Mucosa of descending colon (tissue), 3 donors: Measurements from ENCODE around the gene TIMP3. TPM values are rescaled to one million over a fixed set of nuclear protein-coding genes. Genes with fewer than 3 reads are reported as not detected.
A peak's percentile ranks its signal among the peaks of the same experiment; 100 is the strongest.

Experiments used
- ATAC-seq: fragments of 200-7000 bp; cut with Tn5 transposase; one replicate; pipeline ENCODE4 v1.9.1; 2020; ENCODE audit warnings: mild to moderate bottlenecking, moderate library complexity
- DNase-seq, 3 donors: peaks; one replicate each; pipeline ENCODE4 v3.0.0-alpha.2; 2020
- H3K36me3 ChIP-seq: fragments of 200-600 bp; one replicate; pipeline ENCODE4 v1.8.0; 2021; ENCODE audit warnings: low read depth, mild to moderate bottlenecking
- H3K4me1 ChIP-seq: fragments of 200-600 bp; one replicate; pipeline ENCODE4 v1.8.0; 2021; ENCODE audit warnings: low read depth, mild to moderate bottlenecking
- H3K4me3 ChIP-seq: fragments of 200-600 bp; one replicate; pipeline ENCODE4 v1.8.0; 2021; ENCODE audit warnings: mild to moderate bottlenecking
- H3K9me3 ChIP-seq: fragments of 200-600 bp; one replicate; pipeline ENCODE4 v1.8.0; 2021; ENCODE audit warnings: mild to moderate bottlenecking
- intact Hi-C, 2 donors: fragments of 100-400 bp; cut with DNase I in 1 of 2; cut with micrococcal nuclease in 1 of 2; formaldehyde crosslinking; loops; one replicate each; pipeline versions ENCODE4 v1.11.0 to v1.11.1; 2022; cut with DNase I, micrococcal nuclease
- total RNA-seq, 3 donors: library from RNA; stranded (reverse); fragmentation: NEBNext Ultra II Directional in 2 of 3; extraction: Animal tissue kit (Norgen Biotek cat#: 25700) in 2 of 3; gene quantifications; one replicate each; pipeline versions ENCODE4 v1.2.1 to v1.2.4, GENCODE V29; 2021 to 2023
- TF ChIP-seq, protein P1 (sequence below): fragments of 200-600 bp; IDR thresholded peaks from one replicate; pipeline ENCODE4 v1.8.0; 2022; ENCODE audit warnings: antibody characterized with exemption, mild to moderate bottlenecking
- donor health status: DM: no; HTN: no; CAD: no; lungs with moderate emphysema.
- donor health status: DM: no; HTN: no; CAD: no.
- donor health status: DM: no; HTN: yes; CAD: no.

TIMP3 gene
- total RNA-seq, 3 donors from 2014 or later: 14.4 to 193 (median 49.1) TPM

DNA sequence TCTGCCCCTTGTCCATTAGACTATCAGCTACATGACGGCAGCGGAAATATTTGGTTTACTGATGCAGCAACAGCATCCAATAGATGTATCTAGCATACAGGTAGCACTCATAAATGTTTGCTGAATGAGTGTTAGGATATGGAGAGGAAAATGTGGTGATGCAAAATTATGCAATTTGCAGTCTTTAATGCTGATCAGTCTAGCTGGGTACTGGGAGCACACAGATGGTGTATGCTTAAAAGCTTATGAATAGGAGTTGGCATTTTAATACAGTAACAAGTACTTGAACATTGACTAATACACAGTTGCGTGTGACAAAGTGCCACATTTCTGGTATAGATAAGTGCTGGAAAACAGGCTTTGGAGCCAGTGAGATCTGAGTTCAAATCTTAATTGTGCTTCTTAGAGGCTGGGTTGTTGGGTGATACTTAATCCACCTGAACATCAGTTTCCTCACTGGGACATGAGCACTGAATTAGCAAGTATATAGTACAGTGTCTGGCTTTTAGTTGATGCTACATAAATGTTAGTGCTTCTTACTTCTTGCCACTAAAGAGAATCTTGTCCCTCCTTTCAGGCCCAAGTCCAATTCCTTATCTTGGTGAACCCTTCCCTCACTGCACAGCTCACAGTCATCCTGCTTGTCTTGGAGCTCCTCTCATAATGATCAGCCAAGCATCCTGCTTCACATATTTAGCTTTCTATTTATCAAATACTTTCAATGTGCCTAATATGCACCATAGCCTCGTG, 99.6 kb downstream of the TIMP3 start:
- H3K36me3 ChIP-seq: no peaks in the 10 kb centered on the region
- TF ChIP-seq, protein P1, sequence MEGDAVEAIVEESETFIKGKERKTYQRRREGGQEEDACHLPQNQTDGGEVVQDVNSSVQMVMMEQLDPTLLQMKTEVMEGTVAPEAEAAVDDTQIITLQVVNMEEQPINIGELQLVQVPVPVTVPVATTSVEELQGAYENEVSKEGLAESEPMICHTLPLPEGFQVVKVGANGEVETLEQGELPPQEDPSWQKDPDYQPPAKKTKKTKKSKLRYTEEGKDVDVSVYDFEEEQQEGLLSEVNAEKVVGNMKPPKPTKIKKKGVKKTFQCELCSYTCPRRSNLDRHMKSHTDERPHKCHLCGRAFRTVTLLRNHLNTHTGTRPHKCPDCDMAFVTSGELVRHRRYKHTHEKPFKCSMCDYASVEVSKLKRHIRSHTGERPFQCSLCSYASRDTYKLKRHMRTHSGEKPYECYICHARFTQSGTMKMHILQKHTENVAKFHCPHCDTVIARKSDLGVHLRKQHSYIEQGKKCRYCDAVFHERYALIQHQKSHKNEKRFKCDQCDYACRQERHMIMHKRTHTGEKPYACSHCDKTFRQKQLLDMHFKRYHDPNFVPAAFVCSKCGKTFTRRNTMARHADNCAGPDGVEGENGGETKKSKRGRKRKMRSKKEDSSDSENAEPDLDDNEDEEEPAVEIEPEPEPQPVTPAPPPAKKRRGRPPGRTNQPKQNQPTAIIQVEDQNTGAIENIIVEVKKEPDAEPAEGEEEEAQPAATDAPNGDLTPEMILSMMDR: no peak
- no peak for ATAC-seq
- no peaks in the 10 kb centered on the region for H3K9me3 ChIP-seq
- no peak overlapping the region for H3K4me3 ChIP-seq
- intact Hi-C loops: no loop called here
- DNase-seq: no peak
- H3K4me1 ChIP-seq: no peaks in the 10 kb centered on the region

DNA sequence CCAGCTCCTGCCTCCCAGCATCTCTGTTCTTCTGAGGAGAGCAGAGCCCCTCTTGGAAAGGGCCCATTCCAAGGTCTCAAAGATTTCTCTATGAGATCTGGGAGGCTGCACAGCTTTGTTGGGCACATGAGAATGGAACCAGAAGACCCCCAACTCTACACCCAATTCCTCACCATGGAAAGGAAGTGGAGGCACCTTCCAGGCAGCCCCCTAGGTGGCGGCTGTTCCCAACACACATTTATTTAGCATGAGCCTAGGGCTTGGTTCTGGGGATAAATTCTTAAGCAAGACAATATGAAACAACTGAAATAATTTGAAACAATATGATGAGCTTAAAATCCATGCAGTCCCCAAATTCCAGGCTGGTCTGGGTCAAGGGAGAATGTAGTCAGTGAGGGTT, 100.4 kb downstream of the TIMP3 start:
- Histone ChIP-seq H3K4me1 (no peaks in the 10 kb centered on the region), H3K4me3 (no peak overlapping the region), H3K36me3 (no peaks in the 10 kb centered on the region), H3K9me3 (no peaks in the 10 kb centered on the region)
- intact Hi-C loops: no loop called here
- TF ChIP-seq, protein P1: no peak
- DNase-seq: no peak
- ATAC-seq: no peak

DNA sequence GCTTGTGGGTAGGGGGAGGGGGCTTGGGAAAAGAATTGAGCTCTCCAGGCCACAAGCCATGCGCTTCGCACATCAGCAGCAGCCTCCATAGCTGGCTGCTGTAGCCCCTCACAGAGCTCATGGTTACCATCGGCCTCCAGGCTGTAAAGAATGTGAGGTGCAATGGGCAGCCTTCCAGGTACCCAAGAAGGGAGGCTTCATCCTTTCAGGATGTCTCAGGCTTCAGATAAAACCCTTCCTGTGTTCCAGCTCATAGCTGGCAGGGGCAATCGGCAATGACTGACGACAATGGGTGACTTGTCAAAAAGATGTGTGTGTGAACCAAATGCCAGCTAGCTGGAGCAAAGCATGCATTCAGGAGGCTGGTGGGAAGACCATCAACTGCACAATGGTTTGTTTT, 102.0 kb downstream of the TIMP3 start:
- Histone ChIP-seq H3K4me3 (no peak overlapping the region), H3K36me3 (no peaks in the 10 kb centered on the region), H3K4me1 (no peaks in the 10 kb centered on the region), H3K9me3 (no peaks in the 10 kb centered on the region)
- no peak for DNase-seq
- intact Hi-C loops: no loop called here
- TF ChIP-seq, protein P1: no peak
- no peak for ATAC-seq

GRCh38 chr22:32904044-32904443, 102.5 kb downstream of the TIMP3 start:
- Histone ChIP-seq H3K36me3 (no peaks in the 10 kb centered on the region), H3K4me1 (no peaks in the 10 kb centered on the region), H3K4me3 (no peak overlapping the region), H3K9me3 (no peaks in the 10 kb centered on the region)
- DNase-seq: peak in 1 of 3 donors; percentile 50
- intact Hi-C loops: no loop called here
- TF ChIP-seq, protein P1: no peak
- peak; percentile 60 for ATAC-seq

DNA sequence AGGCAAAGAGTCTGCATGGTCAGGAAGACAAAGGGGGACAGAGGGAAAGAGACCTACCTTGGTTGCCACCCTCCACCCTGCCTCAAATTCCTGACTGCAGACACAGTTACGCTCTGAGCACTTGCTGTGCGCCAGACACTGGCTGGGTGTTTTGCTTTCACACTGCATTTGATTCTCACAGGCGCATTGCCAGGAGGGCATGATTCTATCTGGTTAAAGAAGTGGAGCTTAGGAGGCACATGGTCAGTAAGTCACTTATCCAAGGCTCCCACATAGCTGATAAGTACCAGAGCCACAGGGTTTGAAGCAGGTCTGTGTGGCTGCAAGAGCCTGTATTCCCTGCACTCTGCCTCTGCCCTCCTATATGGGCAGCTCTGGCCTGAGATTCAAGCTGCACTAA, 103.9 kb downstream of the TIMP3 start:
- DNase-seq: no peak
- Histone ChIP-seq H3K4me1 (peaks cover 2% of the 10 kb centered on the region), H3K4me3 (no peak overlapping the region), H3K36me3 (no peaks in the 10 kb centered on the region), H3K9me3 (no peaks in the 10 kb centered on the region)
- no peak for ATAC-seq
- intact Hi-C loops: no loop called here
- TF ChIP-seq, protein P1: no peak
